PC-9 (cell line): ENCODE measurements around the gene SNX2. TPM values are rescaled to one million over a fixed set of nuclear protein-coding genes. Genes with fewer than 3 reads are reported as not detected.

Source experiments
- BruUV-seq: library from RNA; stranded (reverse); fragments of 400-500 nt; replicated peaks from 2 replicates; lab custom pipeline; 2021; lab: Mats Ljungman, UMichigan
- CTCF ChIA-PET: fragments of 300-600 bp; sonication (Branson Sonifier 250); formaldehyde crosslinking; loops from one replicate; lab custom pipeline; 2022; ENCODE audit warnings: antibody characterized with exemption; lab: Charles Lee
- POLR2A ChIA-PET: fragments of 300-600 bp; sonication (Branson Sonifier 250); formaldehyde crosslinking; loops from one replicate; lab custom pipeline; 2022; ENCODE audit warnings: antibody characterized with exemption; ENCODE audit not compliant: unreplicated experiment; lab: Charles Lee
- DNase-seq, 2 experiments: peaks; one replicate each; pipeline versions ENCODE4 v3.0.0 to v3.0.0-alpha.2; 2015 to 2022; ENCODE audit warnings: mixed read lengths in 1 of 2
- H2AFZ ChIP-seq: fragments of 200-600 bp; sonication (generic); 2 replicates; pipeline ENCODE4 v1.8.1; 2017; ENCODE audit warnings: antibody characterized with exemption
- H3F3A ChIP-seq: fragments of 200-600 bp; sonication (generic); 2 replicates; pipeline ENCODE4 v1.8.1; 2017; ENCODE audit warnings: antibody characterized with exemption, mild to moderate bottlenecking, low read depth; ENCODE audit not compliant: insufficient read depth
- H3K27ac ChIP-seq: fragments of 200-600 bp; sonication (generic); 2 replicates; pipeline ENCODE4 v1.6.1; 2016; ENCODE audit warnings: mixed run types
- H3K27me3 ChIP-seq: fragments of 200-600 bp; sonication (generic); 2 replicates; pipeline ENCODE4 v1.6.1; 2016; ENCODE audit warnings: low read depth, mixed run types; ENCODE audit not compliant: insufficient read depth
- H3K36me3 ChIP-seq: fragments of 200-600 bp; sonication (generic); 2 replicates; pipeline ENCODE4 v1.6.1; 2016; ENCODE audit warnings: low read depth, mixed run types
- H3K4me1 ChIP-seq: fragments of 200-600 bp; sonication (generic); replicated peaks from 2 replicates; pipeline ENCODE4 v1.6.1; 2016; ENCODE audit warnings: mixed run types; ENCODE audit not compliant: insufficient read depth
- H3K4me2 ChIP-seq: fragments of 200-600 bp; sonication (generic); 2 replicates; pipeline ENCODE4 v1.6.1; 2017; ENCODE audit warnings: mixed run types
- H3K4me3 ChIP-seq: fragments of 200-600 bp; sonication (generic); 2 replicates; pipeline ENCODE4 v1.6.1; 2016; ENCODE audit warnings: mixed run types
- H3K79me2 ChIP-seq: fragments of 200-600 bp; sonication (generic); 2 replicates; pipeline ENCODE4 v1.6.1; 2017; ENCODE audit warnings: low read depth, mixed run types
- H3K9me2 ChIP-seq: fragments of 200-600 bp; sonication (generic); 2 replicates; pipeline ENCODE4 v1.8.1; 2017; ENCODE audit warnings: mild to moderate bottlenecking; ENCODE audit not compliant: insufficient read depth
- H3K9me3 ChIP-seq: fragments of 200-600 bp; sonication (generic); 2 replicates; pipeline ENCODE4 v1.8.1; 2016; ENCODE audit warnings: low read depth; ENCODE audit not compliant: insufficient read depth
- H4K20me1 ChIP-seq: fragments of 200-600 bp; sonication (generic); 2 replicates; pipeline ENCODE4 v1.8.1; 2017; ENCODE audit not compliant: insufficient read depth
- EZH2 ChIP-seq: fragments of 200-600 bp; sonication (generic); IDR thresholded peaks from 2 replicates; pipeline ENCODE4 v1.8.0; 2017; ENCODE audit warnings: antibody characterized with exemption, low read depth
- intact Hi-C: fragments of 100-400 bp; cut with micrococcal nuclease; formaldehyde crosslinking; loops from one replicate; pipeline ENCODE4 v1.10.0; 2022; ENCODE audit not compliant: unreplicated experiment
- total RNA-seq: library from RNA; stranded (reverse); gene quantifications from 2 replicates; pipeline ENCODE4 v1.2.3, GENCODE V29; 2021
- TF ChIP-seq, protein P1 (sequence below): fragments of 200-600 bp; sonication (generic); conservative IDR thresholded peaks from 2 replicates; pipeline ENCODE4 v1.6.1; 2017; ENCODE audit warnings: mixed run types, antibody characterized with exemption, mild to moderate bottlenecking, moderate library complexity

The SNX2 gene
- total RNA-seq, 1 experiment from 2014 or later = 42.4 TPM

- no peak overlapping the region for H3K4me3 ChIP-seq
- H3K4me1 ChIP-seq = no peaks in the 10 kb centered on the region
- H3K4me2 ChIP-seq = no peak overlapping the region
- no peak for TF ChIP-seq EZH2
- TF ChIP-seq, protein P1, sequence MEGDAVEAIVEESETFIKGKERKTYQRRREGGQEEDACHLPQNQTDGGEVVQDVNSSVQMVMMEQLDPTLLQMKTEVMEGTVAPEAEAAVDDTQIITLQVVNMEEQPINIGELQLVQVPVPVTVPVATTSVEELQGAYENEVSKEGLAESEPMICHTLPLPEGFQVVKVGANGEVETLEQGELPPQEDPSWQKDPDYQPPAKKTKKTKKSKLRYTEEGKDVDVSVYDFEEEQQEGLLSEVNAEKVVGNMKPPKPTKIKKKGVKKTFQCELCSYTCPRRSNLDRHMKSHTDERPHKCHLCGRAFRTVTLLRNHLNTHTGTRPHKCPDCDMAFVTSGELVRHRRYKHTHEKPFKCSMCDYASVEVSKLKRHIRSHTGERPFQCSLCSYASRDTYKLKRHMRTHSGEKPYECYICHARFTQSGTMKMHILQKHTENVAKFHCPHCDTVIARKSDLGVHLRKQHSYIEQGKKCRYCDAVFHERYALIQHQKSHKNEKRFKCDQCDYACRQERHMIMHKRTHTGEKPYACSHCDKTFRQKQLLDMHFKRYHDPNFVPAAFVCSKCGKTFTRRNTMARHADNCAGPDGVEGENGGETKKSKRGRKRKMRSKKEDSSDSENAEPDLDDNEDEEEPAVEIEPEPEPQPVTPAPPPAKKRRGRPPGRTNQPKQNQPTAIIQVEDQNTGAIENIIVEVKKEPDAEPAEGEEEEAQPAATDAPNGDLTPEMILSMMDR = no peak
- H4K20me1 ChIP-seq = no peaks in the 10 kb centered on the region
- DNase-seq = no peak
- H3K27ac ChIP-seq = no peak overlapping the region
- no peaks in the 10 kb centered on the region for H3K79me2 ChIP-seq
- H2AFZ ChIP-seq = no peak overlapping the region
- no TSS peak for BruUV-seq
- no peaks in the 10 kb centered on the region for H3K27me3 ChIP-seq
- H3K9me3 ChIP-seq = no peaks in the 10 kb centered on the region
- H3K9me2 ChIP-seq = no peaks in the 10 kb centered on the region
- POLR2A ChIA-PET = no interaction called here
- intact Hi-C loops = no loop called here
- H3K36me3 ChIP-seq = no peaks in the 10 kb centered on the region
- CTCF ChIA-PET = no interaction called here
- no peaks in the 10 kb centered on the region for H3F3A ChIP-seq
Measured at GRCh38 chr5:122836947-122837346, 62.1 kb downstream of the SNX2 start.

DNA sequence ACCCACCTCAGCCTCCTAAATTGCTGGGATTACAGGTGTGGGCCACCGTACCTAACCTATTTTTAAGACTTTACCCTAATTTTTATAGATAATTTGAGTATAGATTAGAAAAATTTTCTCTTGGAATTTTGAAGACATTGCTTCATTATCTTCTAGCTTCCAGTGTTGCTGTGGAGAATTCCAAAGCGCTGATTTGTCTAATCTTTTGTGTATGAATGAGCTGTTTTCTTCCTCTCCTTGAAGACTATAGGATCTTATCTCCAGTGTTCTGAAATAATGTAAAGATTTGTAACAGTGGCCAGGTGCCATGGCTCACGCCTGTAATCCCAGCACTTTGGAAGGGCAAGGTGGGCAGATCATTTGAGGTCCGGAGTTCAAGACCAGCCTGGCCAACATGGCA is 64.9 kb downstream of the SNX2 start:
- Histone ChIP-seq H3K79me2 (no peaks in the 10 kb centered on the region), H3K9me3 (no peaks in the 10 kb centered on the region), H4K20me1 (no peaks in the 10 kb centered on the region), H3K27me3 (no peaks in the 10 kb centered on the region), H2AFZ (no peak overlapping the region), H3K4me2 (no peak overlapping the region), H3K27ac (no peak overlapping the region), H3K4me1 (peaks cover 13% of the 10 kb centered on the region), H3K4me3 (no peak overlapping the region), H3K9me2 (no peaks in the 10 kb centered on the region), H3F3A (peaks cover 6% of the 10 kb centered on the region), H3K36me3 (no peaks in the 10 kb centered on the region)
- CTCF ChIA-PET = interaction anchor here (0.6 kb wide), 1 partner anchor 38 kb away, joined by 5 read pairs; no protein-coding TSS in a partner anchor
- no TSS peak for BruUV-seq
- POLR2A ChIA-PET = no interaction called here
- no peak for DNase-seq
- intact Hi-C loops = loop anchor here (10.0 kb wide), 1 partner anchor 675 kb away; the partner anchor contains the start of gene CSNK1G3
- TF ChIP-seq, protein P1 = no peak
- TF ChIP-seq EZH2 = no peak

DNA sequence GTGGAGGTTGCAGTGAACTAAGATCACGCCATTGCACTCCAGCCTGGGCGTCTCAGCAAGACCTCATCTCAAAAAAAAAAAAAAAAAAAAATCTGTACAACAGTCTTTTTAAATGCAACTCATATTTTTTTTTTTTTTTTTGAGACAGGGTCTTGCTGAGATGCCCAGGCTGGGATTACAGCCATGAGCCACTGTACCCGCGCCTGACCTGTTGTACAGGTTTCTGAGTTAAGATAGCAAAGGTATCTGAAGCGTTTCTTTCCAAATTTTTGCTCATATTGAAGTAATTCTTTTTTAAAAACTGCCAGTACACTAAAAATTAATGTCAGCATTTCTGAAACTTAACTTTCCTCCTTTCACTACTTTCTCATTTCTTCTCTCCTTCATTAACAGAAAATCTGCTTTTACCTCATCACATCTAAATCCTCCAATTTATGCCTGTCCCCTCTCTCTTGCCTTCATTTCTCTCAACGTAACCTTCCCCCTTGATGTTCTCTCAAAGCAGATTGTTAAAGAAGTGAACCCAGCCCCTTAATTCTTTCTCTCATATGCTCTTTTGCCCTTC is 67.2 kb downstream of the SNX2 start:
- Histone ChIP-seq H2AFZ (no peak overlapping the region), H3K4me3 (no peak overlapping the region), H3K4me1 (peaks cover 22% of the 10 kb centered on the region), H3F3A (peaks cover 25% of the 10 kb centered on the region), H3K36me3 (no peaks in the 10 kb centered on the region), H3K9me2 (no peaks in the 10 kb centered on the region), H4K20me1 (no peaks in the 10 kb centered on the region), H3K4me2 (no peak overlapping the region), H3K9me3 (no peaks in the 10 kb centered on the region), H3K79me2 (peaks cover 6% of the 10 kb centered on the region), H3K27ac (no peak overlapping the region), H3K27me3 (no peaks in the 10 kb centered on the region)
- CTCF ChIA-PET = no interaction called here
- TF ChIP-seq, protein P1 = no peak
- no peak for TF ChIP-seq EZH2
- intact Hi-C loops = loop anchor here (10.0 kb wide), 1 partner anchor 673 kb away; the partner anchor contains the start of gene CSNK1G3
- BruUV-seq = no TSS peak
- POLR2A ChIA-PET = no interaction called here
- no peak for DNase-seq
